SK-N-MC (cell line): ENCODE measurements around the gene ZNF580.

Source experiments
- EZH2 ChIP-seq: fragments of 200-600 bp; sonication (generic); IDR thresholded peaks from one replicate; pipeline ENCODE4 v1.6.1; 2017; ENCODE audit warnings: antibody characterized with exemption
- POLR2AphosphoS5 ChIP-seq: IDR thresholded peaks from 2 replicates; pipeline ENCODE4 v1.6.1; 2012; ENCODE audit warnings: mild to moderate bottlenecking, low read depth, low read length, borderline replicate concordance

DNA sequence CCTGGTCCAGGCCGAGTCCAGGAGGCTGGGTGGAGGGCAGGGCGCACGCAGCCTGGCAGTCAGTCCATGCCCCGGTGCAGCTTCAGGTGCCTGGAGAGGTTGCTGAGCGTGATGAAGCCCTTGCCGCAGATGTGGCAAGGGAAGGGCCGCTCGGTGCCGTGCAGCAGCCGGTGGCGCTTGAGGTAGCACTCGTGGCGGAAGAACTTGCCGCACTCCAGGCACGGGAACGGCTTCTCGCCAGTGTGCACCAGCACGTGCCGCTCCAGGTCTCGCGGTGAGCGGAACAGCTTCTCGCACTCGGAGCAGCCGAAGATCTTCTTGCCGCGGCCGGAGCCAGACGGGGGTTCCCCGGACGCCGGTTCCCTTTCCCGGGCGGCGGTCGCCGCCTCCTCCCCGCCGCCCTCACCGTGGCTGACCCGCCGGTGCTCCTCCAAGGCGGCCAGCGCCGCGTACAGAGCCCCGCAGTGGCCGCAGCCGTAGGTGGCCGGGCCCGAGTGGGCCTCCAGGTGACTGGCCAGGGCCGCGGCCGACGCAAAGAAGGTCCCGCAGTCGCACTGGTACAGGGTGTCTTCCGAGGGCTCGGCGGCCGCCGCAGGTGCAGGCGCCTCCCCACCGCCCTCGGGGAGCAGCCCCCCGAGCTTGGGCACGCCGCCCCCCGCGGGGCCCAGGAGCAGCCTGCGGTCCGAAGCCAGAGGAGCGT is 48.3 kb upstream of the ZNF580 start:
- TF ChIP-seq EZH2 = no peak
- TF ChIP-seq POLR2AphosphoS5 = no peak
